ENCODE data around the gene C1QTNF2.

Gene C1QTNF2

DNA sequence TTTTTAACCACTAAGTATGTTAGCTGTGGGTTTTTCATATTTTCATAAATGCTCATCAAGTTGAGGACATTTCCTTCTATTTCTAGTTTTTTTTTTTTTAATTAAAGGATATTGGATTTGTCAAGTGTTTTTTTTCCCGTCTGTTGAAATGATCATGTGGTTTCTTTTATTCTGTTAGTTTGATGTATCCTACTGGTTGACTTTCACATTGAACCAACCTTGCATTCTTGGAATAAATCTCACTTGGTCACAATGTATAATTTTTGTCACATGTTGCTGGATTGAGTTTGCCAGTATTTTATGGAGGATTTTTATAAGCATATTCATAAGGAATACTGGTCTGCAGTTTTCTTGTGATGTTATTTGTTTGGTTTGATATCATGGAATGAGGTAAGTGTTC, 17.0 kb upstream of the C1QTNF2 start:
- Histone ChIP-seq H2AK5ac (ENCODE audit: low read length) (no peak overlapping the region), H2BK5ac (ENCODE audit: low read length) (no peak overlapping the region), H4K5ac (ENCODE audit: low read length) (no peak overlapping the region), H3K56ac (ENCODE audit: low read length) (no peak overlapping the region), H3K4me2 (ENCODE audit: low read length) (no peak overlapping the region), H3K36me3 (ENCODE audit: control insufficient read depth, insufficient read depth, low read length) (no peaks in the 10 kb centered on the region), H3K27me3 (ENCODE audit: insufficient read depth, low read length, poor library complexity) (no peaks in the 10 kb centered on the region), H3K23ac (ENCODE audit: low read length) (no peak overlapping the region), H2BK15ac (replicated peaks; ENCODE audit: low read depth) (no peak overlapping the region), H3K9ac (ENCODE audit: low read length) (no peak overlapping the region), H3K27ac (ENCODE audit: low read depth, low read length) (no peak overlapping the region), H3K79me1 (ENCODE audit: low read length) (no peaks in the 10 kb centered on the region), H4K8ac (ENCODE audit: low read depth, low read length) (no peak overlapping the region), H3K4ac (ENCODE audit: low read depth, low read length) (no peak overlapping the region), H3K18ac (ENCODE audit: low read length) (no peak overlapping the region), H3K79me2 (ENCODE audit: control insufficient read depth, insufficient read depth, low read length) (no peaks in the 10 kb centered on the region), H3K4me3 (ENCODE audit: low read length) (no peak overlapping the region), H2BK120ac (ENCODE audit: low read depth, low read length) (no peak overlapping the region), H3K4me1 (ENCODE audit: control insufficient read depth, low read depth, low read length) (no peaks in the 10 kb centered on the region)
- DNase-seq, result no peak
- no CpG with 5 or more reads among the region's 1 CpG for WGBS (ENCODE audit: extremely low coverage, insufficient coverage, low lambda C conversion rate)

DNA sequence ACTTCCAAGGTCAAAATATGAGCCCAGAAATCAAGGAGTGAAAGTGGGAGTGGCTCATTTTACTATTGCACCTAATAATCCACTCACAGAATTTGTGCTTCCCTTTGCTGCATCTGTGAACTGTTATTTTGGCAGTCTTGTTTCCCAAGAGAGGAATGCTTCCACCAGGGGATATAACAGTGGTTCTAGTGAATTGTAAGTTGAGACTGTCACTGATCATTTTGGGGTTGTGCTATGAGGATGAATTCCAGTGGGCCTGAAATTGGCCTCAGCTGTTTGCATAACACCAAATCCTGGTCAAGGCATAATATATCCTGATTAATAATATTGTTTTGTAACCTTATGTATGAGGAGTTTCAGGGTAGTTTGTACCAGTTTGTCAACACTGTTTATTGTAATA, 15.1 kb upstream of the C1QTNF2 start:
- no peak overlapping the region for H4K8ac ChIP-seq (ENCODE audit: low read depth, low read length)
- no peak overlapping the region for H4K5ac ChIP-seq (ENCODE audit: low read length)
- no peaks in the 10 kb centered on the region for H3K4me1 ChIP-seq (ENCODE audit: control insufficient read depth, low read depth, low read length)
- H3K79me2 ChIP-seq (ENCODE audit: control insufficient read depth, insufficient read depth, low read length), result no peaks in the 10 kb centered on the region
- no peak overlapping the region for H3K56ac ChIP-seq (ENCODE audit: low read length)
- H3K27me3 ChIP-seq (ENCODE audit: insufficient read depth, low read length, poor library complexity), result no peaks in the 10 kb centered on the region
- H3K23ac ChIP-seq (ENCODE audit: low read length), result no peak overlapping the region
- H3K27ac ChIP-seq (ENCODE audit: low read depth, low read length), result no peak overlapping the region
- H3K4me2 ChIP-seq (ENCODE audit: low read length), result no peak overlapping the region
- no peaks in the 10 kb centered on the region for H3K79me1 ChIP-seq (ENCODE audit: low read length)
- H2BK120ac ChIP-seq (ENCODE audit: low read depth, low read length), result no peak overlapping the region
- no peak overlapping the region for H3K4ac ChIP-seq (ENCODE audit: low read depth, low read length)
- H3K36me3 ChIP-seq (ENCODE audit: control insufficient read depth, insufficient read depth, low read length), result no peaks in the 10 kb centered on the region
- H2BK5ac ChIP-seq (ENCODE audit: low read length), result no peak overlapping the region
- no peak for DNase-seq
- no peak overlapping the region for H3K9ac ChIP-seq (ENCODE audit: low read length)
- H3K18ac ChIP-seq (ENCODE audit: low read length), result no peak overlapping the region
- no peak overlapping the region for H3K4me3 ChIP-seq (ENCODE audit: low read length)
- no peak overlapping the region for H2AK5ac ChIP-seq (ENCODE audit: low read length)
- H2BK15ac ChIP-seq (replicated peaks; ENCODE audit: low read depth), result no peak overlapping the region

GRCh38 chr5:160384681-160385080, 14.3 kb upstream of the C1QTNF2 start:
- no CpG with 5 or more reads among the region's 1 CpG for WGBS (ENCODE audit: extremely low coverage, insufficient coverage, low lambda C conversion rate)
- no peak for DNase-seq
- no peaks in the 10 kb centered on the region for H3K79me2 ChIP-seq (ENCODE audit: control insufficient read depth, insufficient read depth, low read length)

DNA sequence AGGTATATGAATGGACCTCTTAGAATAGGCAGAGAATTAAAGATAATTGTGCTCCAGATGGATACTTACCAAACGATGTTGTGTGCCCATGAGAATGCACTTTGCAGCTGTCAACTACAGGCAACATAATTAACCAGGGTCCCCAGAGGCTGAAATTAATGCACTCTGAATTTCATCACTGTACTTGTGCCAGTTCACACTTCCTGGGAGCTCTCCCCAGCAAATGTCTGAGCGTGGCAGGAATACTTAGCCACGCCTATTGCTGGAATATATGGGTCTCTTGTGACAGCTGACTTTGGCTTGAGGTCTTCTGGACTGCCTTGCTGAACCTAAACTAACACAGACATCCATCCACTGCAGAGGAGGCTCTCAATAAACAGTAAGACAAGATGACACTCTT, 11.9 kb upstream of the C1QTNF2 start:
- Histone ChIP-seq H3K79me2 (ENCODE audit: control insufficient read depth, insufficient read depth, low read length) (no peaks in the 10 kb centered on the region), H4K8ac (ENCODE audit: low read depth, low read length) (no peak overlapping the region), H3K23ac (ENCODE audit: low read length) (no peak overlapping the region), H3K36me3 (ENCODE audit: control insufficient read depth, insufficient read depth, low read length) (no peaks in the 10 kb centered on the region), H2AK5ac (ENCODE audit: low read length) (no peak overlapping the region), H3K4me3 (ENCODE audit: low read length) (no peak overlapping the region), H3K56ac (ENCODE audit: low read length) (no peak overlapping the region), H3K9ac (ENCODE audit: low read length) (no peak overlapping the region), H3K4me1 (ENCODE audit: control insufficient read depth, low read depth, low read length) (no peaks in the 10 kb centered on the region), H3K27me3 (ENCODE audit: insufficient read depth, low read length, poor library complexity) (no peaks in the 10 kb centered on the region), H3K4ac (ENCODE audit: low read depth, low read length) (no peak overlapping the region), H4K5ac (ENCODE audit: low read length) (no peak overlapping the region), H3K18ac (ENCODE audit: low read length) (no peak overlapping the region), H2BK5ac (ENCODE audit: low read length) (no peak overlapping the region), H3K4me2 (ENCODE audit: low read length) (no peak overlapping the region), H2BK15ac (replicated peaks; ENCODE audit: low read depth) (no peak overlapping the region), H3K79me1 (ENCODE audit: low read length) (no peaks in the 10 kb centered on the region), H3K27ac (ENCODE audit: low read depth, low read length) (no peak overlapping the region), H2BK120ac (ENCODE audit: low read depth, low read length) (no peak overlapping the region)
- DNase-seq, result no peak
- WGBS (ENCODE audit: extremely low coverage, insufficient coverage, low lambda C conversion rate), result no CpG with 5 or more reads among the region's 3 CpGs

More at GRCh38 chr5:160384681-160385080, 14.3 kb upstream of the C1QTNF2 start:
- Histone ChIP-seq H2AK5ac (ENCODE audit: low read length) (no peak overlapping the region), H3K27ac (ENCODE audit: low read depth, low read length) (no peak overlapping the region), H2BK15ac (replicated peaks; ENCODE audit: low read depth) (no peak overlapping the region), H3K4ac (ENCODE audit: low read depth, low read length) (no peak overlapping the region), H3K9ac (ENCODE audit: low read length) (no peak overlapping the region), H4K5ac (ENCODE audit: low read length) (no peak overlapping the region), H3K56ac (ENCODE audit: low read length) (no peak overlapping the region), H3K27me3 (ENCODE audit: insufficient read depth, low read length, poor library complexity) (no peaks in the 10 kb centered on the region), H2BK5ac (ENCODE audit: low read length) (no peak overlapping the region), H3K4me1 (ENCODE audit: control insufficient read depth, low read depth, low read length) (no peaks in the 10 kb centered on the region), H3K36me3 (ENCODE audit: control insufficient read depth, insufficient read depth, low read length) (no peaks in the 10 kb centered on the region), H2BK120ac (ENCODE audit: low read depth, low read length) (no peak overlapping the region), H3K4me3 (ENCODE audit: low read length) (no peak overlapping the region), H3K18ac (ENCODE audit: low read length) (no peak overlapping the region), H3K4me2 (ENCODE audit: low read length) (no peak overlapping the region), H3K23ac (ENCODE audit: low read length) (no peak overlapping the region), H3K79me1 (ENCODE audit: low read length) (no peaks in the 10 kb centered on the region), H4K8ac (ENCODE audit: low read depth, low read length) (no peak overlapping the region)

GRCh38 chr5:160380041-160380440, 9.6 kb upstream of the C1QTNF2 start:
- no peaks in the 10 kb centered on the region for H3K4me1 ChIP-seq (ENCODE audit: control insufficient read depth, low read depth, low read length)
- no peak overlapping the region for H2BK5ac ChIP-seq (ENCODE audit: low read length)
- H3K79me1 ChIP-seq (ENCODE audit: low read length), result no peaks in the 10 kb centered on the region
- no peaks in the 10 kb centered on the region for H3K36me3 ChIP-seq (ENCODE audit: control insufficient read depth, insufficient read depth, low read length)
- no peak overlapping the region for H3K4ac ChIP-seq (ENCODE audit: low read depth, low read length)
- H4K8ac ChIP-seq (ENCODE audit: low read depth, low read length), result no peak overlapping the region
- no peak overlapping the region for H3K27ac ChIP-seq (ENCODE audit: low read depth, low read length)
- DNase-seq, result no peak
- H4K5ac ChIP-seq (ENCODE audit: low read length), result no peak overlapping the region
- no peak overlapping the region for H3K23ac ChIP-seq (ENCODE audit: low read length)
- H3K9ac ChIP-seq (ENCODE audit: low read length), result no peak overlapping the region
- H3K27me3 ChIP-seq (ENCODE audit: insufficient read depth, low read length, poor library complexity), result no peaks in the 10 kb centered on the region
- no peak overlapping the region for H3K56ac ChIP-seq (ENCODE audit: low read length)
- no peak overlapping the region for H2AK5ac ChIP-seq (ENCODE audit: low read length)
- H3K79me2 ChIP-seq (ENCODE audit: control insufficient read depth, insufficient read depth, low read length), result no peaks in the 10 kb centered on the region
- no peak overlapping the region for H2BK15ac ChIP-seq (replicated peaks; ENCODE audit: low read depth)
- H3K4me3 ChIP-seq (ENCODE audit: low read length), result no peak overlapping the region
- no peak overlapping the region for H3K4me2 ChIP-seq (ENCODE audit: low read length)
- WGBS (ENCODE audit: extremely low coverage, insufficient coverage, low lambda C conversion rate), result no CpG with 5 or more reads among the region's 2 CpGs
- H3K18ac ChIP-seq (ENCODE audit: low read length), result no peak overlapping the region
- H2BK120ac ChIP-seq (ENCODE audit: low read depth, low read length), result no peak overlapping the region

- Histone ChIP-seq H3K23ac (ENCODE audit: low read length) (no peak overlapping the region), H3K27ac (ENCODE audit: low read depth, low read length) (no peak overlapping the region), H3K18ac (ENCODE audit: low read length) (no peak overlapping the region), H3K56ac (ENCODE audit: low read length) (no peak overlapping the region), H3K79me1 (ENCODE audit: low read length) (no peaks in the 10 kb centered on the region), H4K8ac (ENCODE audit: low read depth, low read length) (no peak overlapping the region), H2AK5ac (ENCODE audit: low read length) (no peak overlapping the region), H4K5ac (ENCODE audit: low read length) (no peak overlapping the region), H3K4ac (ENCODE audit: low read depth, low read length) (no peak overlapping the region), H3K9ac (ENCODE audit: low read length) (no peak overlapping the region), H3K36me3 (ENCODE audit: control insufficient read depth, insufficient read depth, low read length) (no peaks in the 10 kb centered on the region), H3K4me1 (ENCODE audit: control insufficient read depth, low read depth, low read length) (no peaks in the 10 kb centered on the region), H2BK120ac (ENCODE audit: low read depth, low read length) (no peak overlapping the region), H3K4me2 (ENCODE audit: low read length) (no peak overlapping the region), H3K4me3 (ENCODE audit: low read length) (no peak overlapping the region), H3K27me3 (ENCODE audit: insufficient read depth, low read length, poor library complexity) (no peaks in the 10 kb centered on the region), H2BK15ac (replicated peaks; ENCODE audit: low read depth) (no peak overlapping the region), H3K79me2 (ENCODE audit: control insufficient read depth, insufficient read depth, low read length) (no peaks in the 10 kb centered on the region), H2BK5ac (ENCODE audit: low read length) (no peak overlapping the region)
- DNase-seq, result no peak
- no CpG with 5 or more reads among the region's 4 CpGs for WGBS (ENCODE audit: extremely low coverage, insufficient coverage, low lambda C conversion rate)
These were observed 9.1 kb upstream of the C1QTNF2 start for GRCh38 chr5:160379511-160379910.
